ENCODE measurements around the gene TP53BP2. TPM values are rescaled to one million over a fixed set of nuclear protein-coding genes. Genes with fewer than 3 reads are reported as not detected.

TP53BP2 gene
- total and polyA plus RNA-seq, 2 experiments from 2014 or later: 31.6 to 57.8 TPM

GRCh38 chr1:223831755-223832636 lies 13.8 kb downstream of the TP53BP2 start:
- H3K4me2 ChIP-seq: peak overlapping the region; percentile 43
- H3K27ac ChIP-seq: peak overlapping the region; percentile 73

GRCh38 chr1:223829678-223830077 lies 16.1 kb downstream of the TP53BP2 start:
- no peaks in the 10 kb centered on the region for H3K27me3 ChIP-seq
- no peaks in the 10 kb centered on the region for H3K9me3 ChIP-seq (ENCODE audit: low read depth)
- no peak overlapping the region for H3K4me3 ChIP-seq
- H3K36me3 ChIP-seq (replicated peaks; ENCODE audit: insufficient read depth, low read depth): no peaks in the 10 kb centered on the region
- no peak overlapping the region for H3K4me2 ChIP-seq
- H3K27ac ChIP-seq: no peak overlapping the region
- H3K79me2 ChIP-seq: peaks cover 99% of the 10 kb centered on the region
- WGBS (ENCODE audit: low lambda C conversion rate, missing lambda C conversion rate): 79% methylated on average over 1 of the region's 1 CpG
- TF ChIP-seq EZH2 (IDR thresholded peaks at IDR 0.05; ENCODE audit: borderline replicate concordance) (no peak), EZH2phosphoT487 (IDR thresholded peaks at IDR 0.05; ENCODE audit: low read depth, severe bottlenecking, unreplicated experiment) (no peak), CTCF (IDR thresholded peaks at IDR 0.05; ENCODE audit: poor library complexity) (no peak)
- no peak for DNase-seq (ENCODE audit: low spot score)
- H4K20me1 ChIP-seq (ENCODE audit: insufficient read depth, poor library complexity, severe bottlenecking): peaks cover 96% of the 10 kb centered on the region
- H3K4me1 ChIP-seq (ENCODE audit: insufficient read depth): peaks cover 15% of the 10 kb centered on the region
- H3K9me2 ChIP-seq (replicated peaks; ENCODE audit: insufficient read depth): no peaks in the 10 kb centered on the region
- no peak overlapping the region for H2AFZ ChIP-seq

More at GRCh38 chr1:223831755-223832636, 13.8 kb downstream of the TP53BP2 start:
- H2AFZ ChIP-seq: no peak overlapping the region
- TF ChIP-seq EZH2 (IDR thresholded peaks at IDR 0.05; ENCODE audit: borderline replicate concordance) (no peak), EZH2phosphoT487 (IDR thresholded peaks at IDR 0.05; ENCODE audit: low read depth, severe bottlenecking, unreplicated experiment) (no peak), CTCF (IDR thresholded peaks at IDR 0.05; ENCODE audit: poor library complexity) (no peak)
- no peaks in the 10 kb centered on the region for H3K9me2 ChIP-seq (replicated peaks; ENCODE audit: insufficient read depth)
- H3K36me3 ChIP-seq (replicated peaks; ENCODE audit: insufficient read depth, low read depth): no peaks in the 10 kb centered on the region
- WGBS (ENCODE audit: low lambda C conversion rate, missing lambda C conversion rate): 81% methylated on average over 3 of the region's 3 CpGs
- no peak overlapping the region for H3K4me3 ChIP-seq
- H3K9me3 ChIP-seq (ENCODE audit: low read depth): no peaks in the 10 kb centered on the region
- H3K27me3 ChIP-seq: no peaks in the 10 kb centered on the region
- H3K79me2 ChIP-seq: peaks cover 99% of the 10 kb centered on the region
- peaks cover 27% of the 10 kb centered on the region for H3K4me1 ChIP-seq (ENCODE audit: insufficient read depth)
- DNase-seq (ENCODE audit: low spot score): no peak
- H4K20me1 ChIP-seq (ENCODE audit: insufficient read depth, poor library complexity, severe bottlenecking): peaks cover 96% of the 10 kb centered on the region

GRCh38 chr1:223828162-223828848 lies 17.4 kb downstream of the TP53BP2 start:
- H3K9me2 ChIP-seq (replicated peaks; ENCODE audit: insufficient read depth): no peaks in the 10 kb centered on the region
- H3K36me3 ChIP-seq (replicated peaks; ENCODE audit: insufficient read depth, low read depth): no peaks in the 10 kb centered on the region
- H3K4me1 ChIP-seq (ENCODE audit: insufficient read depth): peaks cover 4% of the 10 kb centered on the region
- no peaks in the 10 kb centered on the region for H3K9me3 ChIP-seq (ENCODE audit: low read depth)
- no peaks in the 10 kb centered on the region for H3K27me3 ChIP-seq
- DNase-seq (ENCODE audit: low spot score): no peak
- TF ChIP-seq EZH2 (IDR thresholded peaks at IDR 0.05; ENCODE audit: borderline replicate concordance) (no peak), CTCF (IDR thresholded peaks at IDR 0.05; ENCODE audit: poor library complexity) (no peak), EZH2phosphoT487 (IDR thresholded peaks at IDR 0.05; ENCODE audit: low read depth, severe bottlenecking, unreplicated experiment) (no peak)
- H2AFZ ChIP-seq: no peak overlapping the region
- no peak overlapping the region for H3K4me3 ChIP-seq
- H3K79me2 ChIP-seq: peaks cover 99% of the 10 kb centered on the region
- peaks cover 94% of the 10 kb centered on the region for H4K20me1 ChIP-seq (ENCODE audit: insufficient read depth, poor library complexity, severe bottlenecking)
- H3K4me2 ChIP-seq: no peak overlapping the region
- H3K27ac ChIP-seq: no peak overlapping the region
- WGBS (ENCODE audit: low lambda C conversion rate, missing lambda C conversion rate): 96% methylated on average over 6 of the region's 6 CpGs
